Adrenal gland (tissue), 12 donors: ENCODE results near the gene SMARCC2. TPM values are rescaled to one million over a fixed set of nuclear protein-coding genes. Genes with fewer than 3 reads are reported as not detected.
A peak's percentile ranks its signal among the peaks of the same experiment; 100 is the strongest.

ENCODE experiments used
- DNase-seq, 7 donors: peaks; one replicate each; pipeline ENCODE4 v3.0.0-alpha.2; 2019 to 2020
- H3K27ac ChIP-seq, 5 donors: fragments of 200-600 bp; sonication (generic) in 4 of 5; 1 replicate in 3 of 5; 2 replicates in 2 of 5; pipeline versions ENCODE4 v1.5.1 to v1.8.0; 2016 to 2020; ENCODE audit warnings: mild to moderate bottlenecking in 1 of 5
- H3K27me3 ChIP-seq: fragments of 200-600 bp; 2 replicates; pipeline ENCODE4 v1.8.0; 2021
- H3K36me3 ChIP-seq, 2 donors: fragments of 200-600 bp; replicated peaks in 1 of 2; 1 replicate in 1 of 2; 2 replicates in 1 of 2; pipeline versions ENCODE4 v1.5.1 to v1.8.0; 2018 to 2022
- H3K4me1 ChIP-seq, 2 donors: fragments of 200-600 bp; replicated peaks in 1 of 2; 1 replicate in 1 of 2; 2 replicates in 1 of 2; pipeline versions ENCODE4 v1.5.1 to v1.8.0; 2018 to 2021
- H3K4me3 ChIP-seq, 4 donors: fragments of 200-600 bp; sonication (generic) in 3 of 4; one replicate each; pipeline ENCODE4 v1.5.1; 2016 to 2018
- H3K9me3 ChIP-seq, 3 donors: fragments of 200-600 bp; sonication (generic) in 1 of 3; replicated peaks in 1 of 3; 1 replicate in 2 of 3; 2 replicates in 1 of 3; pipeline versions ENCODE4 v1.5.1 to v1.8.0; 2016 to 2021
- POLR2A ChIP-seq, 2 donors: fragments of 450-650 bp; IDR thresholded peaks; one replicate each; pipeline ENCODE4 v1.6.1; 2017; ENCODE audit warnings: antibody characterized with exemption in 2 of 2, mild to moderate bottlenecking in 2 of 2, moderate library complexity in 1 of 2
- WGBS, 4 donors: extraction: QIAGEN DNeasy Blood & Tissue Kit in 2 of 4; methylation state at CpG; one replicate each; pipeline versions ENCODE4 v1.1.5 to v1.1.7; 2013 to 2017; 5-methylcytosine and 5-hydroxymethylcytosine counted together
- intact Hi-C, 2 donors: fragments of 100-400 bp; cut with DNase I; formaldehyde crosslinking; loops; one replicate each; pipeline versions ENCODE4 v1.14.1 to v1.15.0; 2022 to 2023
- polyA plus RNA-seq, 3 donors: library from polyadenylated mRNA; stranded (reverse); fragments of 200-250 nt in 2 of 3; fragments of 350-450 nt in 1 of 3; fragmentation: Illumina TruSeq in 1 of 3; extraction: RNeasy Lipid Tissue Mini Kit (QIAGEN cat#74804) in 1 of 3; gene quantifications; one replicate each; pipeline ENCODE4 v1.2.3, GENCODE V29; 2013 to 2014
- total RNA-seq, 9 donors: library from RNA; depleted of rRNA in 4 of 9; stranded (reverse); fragments of >200 nt in 4 of 9; fragments of 120-200 nt in 1 of 9; fragmentation: NEBNext Ultra II Directional in 1 of 9; extraction: Animal tissue kit (Norgen Biotek cat#: 25700) in 1 of 9; gene quantifications; one replicate each; pipeline versions ENCODE4 v1.1.0 to v1.2.4, GENCODE V29; 2013 to 2023
- TF ChIP-seq, protein P1 (sequence below), 6 experiments: fragments of 450-650 bp in 4 of 6; fragments of 200-600 bp in 2 of 6; sonication (generic) in 1 of 6; IDR thresholded peaks; 1 replicate in 5 of 6; 2 replicates in 1 of 6; pipeline versions ENCODE4 v1.5.1 to v1.8.0; 2016 to 2021; ENCODE audit warnings: antibody characterized with exemption in 6 of 6, mild to moderate bottlenecking in 2 of 6, moderate library complexity in 1 of 6
- donor health status: healthy with polysubstance abuse.
- donor health status: Bipolar disorder and iron deficiency.
- donor health status: DM: yes; HTN: yes; CAD: no.
- donor health status: DM: no; HTN: no; CAD: no.
- donor health status: DM: no; HTN: no; CAD: no.
- donor health status: DM: yes; HTN: yes; CAD: no.

SMARCC2 gene
- total and polyA plus RNA-seq, 12 donors = 22.8 to 102 (median 59.1) TPM

GRCh38 chr12:56188131-56188777 is 1.0 kb downstream of the SMARCC2 start:
- Histone ChIP-seq H3K27ac (peak overlapping the region in 3 of 5 donors; percentile 74 to 92 (median 74)), H3K9me3 (no peaks in the 10 kb centered on the region), H3K27me3 (no peaks in the 10 kb centered on the region), H3K4me3 (peak overlapping the region in 3 of 4 donors; percentile 36 to 88 (median 61)), H3K4me1 (peaks cover 16 to 25% of the 10 kb centered on the region in 2 donors), H3K36me3 (peaks cover 0 to 30% of the 10 kb centered on the region in 2 donors)
- 8 to 12% (median 9%) methylated on average over 10 of the region's 10 CpGs for WGBS, 4 donors
- intact Hi-C loops = loop anchor here (2.0 kb wide), 2 partner anchors 63 to 67 kb away; no protein-coding TSS in a partner anchor
- no peak for DNase-seq
- TF ChIP-seq, protein P1, sequence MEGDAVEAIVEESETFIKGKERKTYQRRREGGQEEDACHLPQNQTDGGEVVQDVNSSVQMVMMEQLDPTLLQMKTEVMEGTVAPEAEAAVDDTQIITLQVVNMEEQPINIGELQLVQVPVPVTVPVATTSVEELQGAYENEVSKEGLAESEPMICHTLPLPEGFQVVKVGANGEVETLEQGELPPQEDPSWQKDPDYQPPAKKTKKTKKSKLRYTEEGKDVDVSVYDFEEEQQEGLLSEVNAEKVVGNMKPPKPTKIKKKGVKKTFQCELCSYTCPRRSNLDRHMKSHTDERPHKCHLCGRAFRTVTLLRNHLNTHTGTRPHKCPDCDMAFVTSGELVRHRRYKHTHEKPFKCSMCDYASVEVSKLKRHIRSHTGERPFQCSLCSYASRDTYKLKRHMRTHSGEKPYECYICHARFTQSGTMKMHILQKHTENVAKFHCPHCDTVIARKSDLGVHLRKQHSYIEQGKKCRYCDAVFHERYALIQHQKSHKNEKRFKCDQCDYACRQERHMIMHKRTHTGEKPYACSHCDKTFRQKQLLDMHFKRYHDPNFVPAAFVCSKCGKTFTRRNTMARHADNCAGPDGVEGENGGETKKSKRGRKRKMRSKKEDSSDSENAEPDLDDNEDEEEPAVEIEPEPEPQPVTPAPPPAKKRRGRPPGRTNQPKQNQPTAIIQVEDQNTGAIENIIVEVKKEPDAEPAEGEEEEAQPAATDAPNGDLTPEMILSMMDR (IDR thresholded peaks at IDR 0.05) = no peak
- TF ChIP-seq POLR2A (IDR thresholded peaks at IDR 0.05) = no peak

DNA sequence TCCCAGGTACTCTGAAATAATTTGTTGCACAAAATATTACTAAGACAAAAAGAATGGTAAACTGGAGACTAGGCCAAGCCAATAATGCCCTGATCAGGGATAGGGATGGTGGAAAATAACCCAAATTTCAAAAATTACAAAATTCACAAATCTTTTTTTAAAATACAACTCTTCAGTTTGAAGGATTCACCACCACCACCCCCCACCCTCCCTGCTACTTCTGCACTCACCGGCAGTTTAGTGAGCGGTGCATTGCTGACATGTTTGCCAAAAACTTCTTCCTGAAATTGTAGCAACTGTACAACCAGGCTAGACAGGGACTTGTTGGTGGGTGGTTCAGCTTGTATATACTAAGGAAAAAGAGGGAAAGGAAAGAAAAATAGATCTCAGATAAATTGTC is 2.3 kb downstream of the SMARCC2 start:
- Histone ChIP-seq H3K27me3 (no peaks in the 10 kb centered on the region), H3K27ac (no peak overlapping the region), H3K4me3 (no peak overlapping the region), H3K9me3 (no peaks in the 10 kb centered on the region), H3K4me1 (peaks cover 16 to 25% of the 10 kb centered on the region in 2 donors), H3K36me3 (peaks cover 0 to 41% of the 10 kb centered on the region in 2 donors)
- no peak for TF ChIP-seq POLR2A (IDR thresholded peaks at IDR 0.05)
- TF ChIP-seq, protein P1 (IDR thresholded peaks at IDR 0.05) = no peak
- intact Hi-C loops = no loop called here
- WGBS, 4 donors = 39 to 68% (median 47%) methylated on average over 2 of the region's 2 CpGs
- no peak for DNase-seq

DNA sequence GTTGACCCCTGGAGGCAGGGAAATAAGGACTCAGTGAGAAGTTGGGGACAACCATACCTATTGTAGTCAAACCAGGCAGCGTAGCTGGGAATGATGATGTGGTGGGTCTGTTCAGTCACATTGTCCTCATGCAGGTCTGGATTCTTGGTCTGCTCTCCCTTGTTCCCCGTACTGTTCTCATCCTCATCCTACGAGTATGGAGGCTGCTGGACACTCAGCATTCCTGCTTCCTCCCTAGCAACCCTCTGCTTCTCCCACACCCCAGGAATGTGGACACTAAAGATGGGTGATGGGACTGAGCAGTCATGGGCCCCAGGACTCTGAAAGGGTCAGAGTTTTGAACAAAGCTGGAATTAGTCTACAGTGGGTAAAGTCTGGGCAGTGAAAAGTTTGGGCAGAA is 10.9 kb downstream of the SMARCC2 start:
- intact Hi-C loops = no loop called here
- Histone ChIP-seq H3K36me3 (peaks cover 0 to 96% of the 10 kb centered on the region in 2 donors), H3K27ac (no peak overlapping the region), H3K4me3 (no peak overlapping the region), H3K27me3 (no peaks in the 10 kb centered on the region), H3K9me3 (no peaks in the 10 kb centered on the region), H3K4me1 (no peaks in the 10 kb centered on the region)
- 87 to 96% (median 90%) methylated on average over 3 of the region's 3 CpGs for WGBS, 4 donors
- DNase-seq = no peak
- TF ChIP-seq, protein P1 (IDR thresholded peaks at IDR 0.05) = no peak
- TF ChIP-seq POLR2A (IDR thresholded peaks at IDR 0.05) = no peak

DNA sequence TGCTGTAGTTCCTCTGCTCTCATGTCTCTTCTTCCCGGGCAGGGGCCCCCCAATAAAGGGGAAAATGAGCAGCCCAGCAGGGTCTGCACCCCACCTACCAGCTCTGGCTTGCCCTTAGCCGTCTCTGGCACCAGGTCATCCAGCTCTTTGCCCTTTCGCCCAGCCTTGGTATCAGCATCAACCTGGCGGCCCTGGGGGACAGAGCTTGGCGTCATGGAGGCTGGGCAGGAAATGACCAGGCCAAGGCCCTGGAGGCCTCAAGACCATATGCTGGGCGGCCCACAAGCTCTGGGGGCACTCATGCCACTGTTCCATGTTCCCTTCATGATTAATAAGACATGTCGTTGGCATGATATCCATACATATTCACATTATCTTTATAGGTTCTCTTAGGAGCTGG is 16.4 kb downstream of the SMARCC2 start:
- TF ChIP-seq, protein P1 (IDR thresholded peaks at IDR 0.05) = no peak
- TF ChIP-seq POLR2A (IDR thresholded peaks at IDR 0.05) = no peak

More for the DNA sequence above, 16.4 kb downstream of the SMARCC2 start:
- Histone ChIP-seq H3K36me3 (peaks cover 0 to 97% of the 10 kb centered on the region in 2 donors), H3K9me3 (no peaks in the 10 kb centered on the region), H3K27ac (no peak overlapping the region), H3K4me3 (no peak overlapping the region), H3K4me1 (no peaks in the 10 kb centered on the region), H3K27me3 (no peaks in the 10 kb centered on the region)
- 85 to 92% (median 86%) methylated on average over 5 to 7 of the region's 7 CpGs for WGBS, 4 donors
- intact Hi-C loops = no loop called here
- no peak for DNase-seq
